K562 (cell line): ENCODE results near the gene HNRNPD. TPM values are rescaled to one million over a fixed set of nuclear protein-coding genes. Genes with fewer than 3 reads are reported as not detected.
"Not testable (repeated sequence)": the region's sequence is repeated elsewhere in the genome, so short reads cannot be mapped to it uniquely, and the experiment has no call there.

ENCODE experiments used
- ATAC-seq: fragments of 200-7000 bp; cut with Tn5 transposase; 3 replicates; pipeline ENCODE4 v1.9.1; 2020; ENCODE audit warnings: moderate library complexity
- BruUV-seq: library from RNA; stranded (reverse); fragments of 400-500 nt; replicated peaks from 2 replicates; lab custom pipeline; 2021; lab: Mats Ljungman, UMichigan
- CTCF ChIA-PET: fragments of 300-600 bp; formaldehyde crosslinking; extraction: SDS; loops from one replicate; lab custom pipeline; 2021; ENCODE audit warnings: low intra/inter-chr PET ratio; lab: Yijun Ruan, JAX
- POLR2A ChIA-PET: fragments of 300-600, 350-650 bp; sonication (Branson Sonifier 250); formaldehyde crosslinking; extraction: SDS; loops from one replicate; lab custom pipeline; 2021; ENCODE audit warnings: antibody characterized with exemption, inconsistent platforms; lab: Yijun Ruan, JAX
- DNase-seq, 4 experiments: peaks; one replicate each; pipeline versions ENCODE4 v3.0.0 to v3.0.0-alpha.2; 2011 to 2018; ENCODE audit warnings: low spot score in 3 of 4, mixed read lengths in 3 of 4; ENCODE audit errors: extremely low read depth in 1 of 4
- FAIRE-seq: peaks from 2 replicates; lab custom pipeline; 2011; peaks lifted over from hg19 to GRCh38; lab: Jason Lieb, UNC
- H2AFZ ChIP-seq: 2 replicates; pipeline ENCODE4 v1.6.0; 2011; ENCODE audit warnings: low read depth, low read length, control low read depth, inconsistent platforms
- H3K27ac ChIP-seq: fragments of 200-600 bp; 3 replicates; pipeline ENCODE4 v1.8.0; 2011; ENCODE audit warnings: low read depth, mild to moderate bottlenecking, control low read depth, inconsistent platforms, low read length, moderate library complexity, mixed read lengths; ENCODE audit errors: extremely low read depth
- H3K27me3 ChIP-seq, 2 experiments: fragments of 300-600 bp in 1 of 2; 2 replicates in 1 of 2; 3 replicates in 1 of 2; pipeline versions ENCODE4 v1.6.0 to v1.8.0; 2011; ENCODE audit warnings: inconsistent platforms in 2 of 2, low read length in 2 of 2, mild to moderate bottlenecking in 1 of 2, mixed read lengths in 1 of 2, moderate library complexity in 1 of 2; ENCODE audit not compliant: control insufficient read depth in 2 of 2, insufficient read depth in 2 of 2
- H3K36me3 ChIP-seq: fragments of 300-600 bp; 3 replicates; pipeline ENCODE4 v1.8.0; 2011; ENCODE audit warnings: mild to moderate bottlenecking, low read length, inconsistent platforms; ENCODE audit not compliant: control insufficient read depth, insufficient read depth
- H3K4me1 ChIP-seq, 2 experiments: fragments of 200-600 bp in 1 of 2; replicated peaks in 1 of 2; 2 replicates in 1 of 2; 3 replicates in 1 of 2; pipeline versions ENCODE4 v1.5.1 to v1.8.0; 2011; ENCODE audit warnings: inconsistent platforms in 2 of 2, low read length in 2 of 2, mild to moderate bottlenecking in 1 of 2, mixed read lengths in 1 of 2, moderate library complexity in 1 of 2; ENCODE audit not compliant: control insufficient read depth in 2 of 2, insufficient read depth in 2 of 2
- H3K4me2 ChIP-seq: 2 replicates; pipeline ENCODE4 v1.6.1; 2011; ENCODE audit warnings: low read length, control low read depth, inconsistent platforms, mixed read lengths; ENCODE audit not compliant: insufficient read depth
- H3K4me3 ChIP-seq: fragments of 200-600 bp; sonication (generic), shearing (Covaris generic); 2 replicates; pipeline ENCODE4 v1.5.1; 2016; ENCODE audit warnings: control low read depth, inconsistent platforms
- H3K79me2 ChIP-seq: fragments of 200-600 bp; 3 replicates; pipeline ENCODE4 v1.8.0; 2011; ENCODE audit warnings: low read length, inconsistent platforms; ENCODE audit not compliant: control insufficient read depth, insufficient read depth
- H3K9ac ChIP-seq, 2 experiments: 2 replicates each; pipeline versions ENCODE4 v1.6.0 to v1.6.1; 2011; ENCODE audit warnings: low read depth in 2 of 2, low read length in 2 of 2, control low read depth in 1 of 2, inconsistent platforms in 1 of 2, mild to moderate bottlenecking in 1 of 2, mixed read lengths in 1 of 2; ENCODE audit not compliant: insufficient read depth in 1 of 2
- H3K9me1 ChIP-seq: one replicate; pipeline ENCODE4 v1.6.0; 2011; ENCODE audit warnings: inconsistent platforms, mild to moderate bottlenecking, low read length, moderate library complexity; ENCODE audit not compliant: control insufficient read depth, insufficient read depth
- H3K9me3 ChIP-seq: replicated peaks from 2 replicates; pipeline ENCODE4 v1.5.1; 2011; ENCODE audit warnings: low read depth, low read length, inconsistent platforms; ENCODE audit not compliant: control insufficient read depth, insufficient read depth
- H4K20me1 ChIP-seq: replicated peaks from 2 replicates; pipeline ENCODE4 v1.6.1; 2011; ENCODE audit warnings: low read length, inconsistent platforms, mixed read lengths; ENCODE audit not compliant: control insufficient read depth, insufficient read depth
- C11orf30 ChIP-seq: fragments of 450-650 bp; IDR thresholded peaks from 2 replicates; pipeline ENCODE4 v1.6.1; 2016; ENCODE audit warnings: low read depth, mild to moderate bottlenecking
- ETS1 ChIP-seq: conservative IDR thresholded peaks from 2 replicates; pipeline ENCODE4 v1.6.1; 2011; ENCODE audit warnings: low read depth, mild to moderate bottlenecking, low read length; ENCODE audit not compliant: control insufficient read depth
- FOXJ3 ChIP-seq: sonication (generic); formaldehyde crosslinking; IDR thresholded peaks from 2 replicates; pipeline ENCODE4 v1.4.0; 2020; ENCODE audit warnings: mild to moderate bottlenecking, missing genetic modification reagents
- RBFOX2 ChIP-seq: fragments of 200-400 bp; formaldehyde crosslinking; IDR thresholded peaks from 2 replicates; pipeline ENCODE4 v1.6.1; 2017; ENCODE audit warnings: low read depth, mild to moderate bottlenecking, low read length, moderate library complexity
- SMARCB1 ChIP-seq: IDR thresholded peaks from 2 replicates; pipeline ENCODE4 v1.6.1; 2011; ENCODE audit warnings: improper control_type of control experiment, low read depth; ENCODE audit not compliant: insufficient read length
- SRF ChIP-seq, 2 experiments: fragments of 250-450, 450-650 bp in 1 of 2; sonication (Bioruptor Pico) in 1 of 2; sonication (generic) in 1 of 2; formaldehyde crosslinking; IDR thresholded peaks; 2 replicates each; pipeline versions ENCODE4 v1.5.0 to v1.5.1; 2020 to 2022; ENCODE audit warnings: mild to moderate bottlenecking in 1 of 2, missing genetic modification reagents in 1 of 2
- YBX1 ChIP-seq: fragments of 450-650 bp; IDR thresholded peaks from 2 replicates; pipeline ENCODE4 v1.7.1; 2016; ENCODE audit warnings: mild to moderate bottlenecking
- whole genome bisulfite sequencing: fragments of 100-300 bp; shearing (Covaris generic); methylation state at CpG from one replicate; pipeline ENCODE4 v1.1.6; 2016; ENCODE audit warnings: low coverage, mixed read lengths; ENCODE audit not compliant: insufficient coverage; ENCODE audit errors: missing lambda C conversion rate; 5-methylcytosine and 5-hydroxymethylcytosine counted together
- in situ Hi-C: fragments of 300-500 bp; cut with MboI; formaldehyde crosslinking; loops from 4 replicates; pipeline ENCODE4 v1.15.0; 2018; ENCODE audit warnings: inconsistent platforms, mixed read lengths
- intact Hi-C: fragments of 100-400 bp; cut with micrococcal nuclease; formaldehyde crosslinking; loops from 2 replicates; pipeline ENCODE4 v1.14.2; 2022
- polyA plus RNA-seq, 8 experiments: library from polyadenylated mRNA; depleted of rRNA in 4 of 8; stranded (reverse) in 5 of 8; unstranded in 3 of 8; fragments of >200 nt; fragmentation: Nextera tagmentation in 2 of 8; fragmentation: Illumina TruSeq in 1 of 8; extraction: Ambion mirVana in 2 of 8; extraction: Trizol in 1 of 8; gene quantifications; 2 replicates each; pipeline versions ENCODE4 v1.2.1 to v1.2.3, GENCODE V29; 2011 to 2014; ENCODE audit warnings: inconsistent platforms in 1 of 8, missing spikeins in 1 of 8
- total RNA-seq, 7 experiments: library from RNA; depleted of rRNA in 6 of 7; stranded (reverse); fragments of >200 nt in 6 of 7; fragmentation: Illumina TruSeq in 2 of 7; extraction: Trizol in 2 of 7; gene quantifications; 2 replicates each; pipeline versions ENCODE4 v1.2.1 to v1.2.3, GENCODE V29; 2011 to 2021; ENCODE audit warnings: low replicate concordance in 1 of 7
- TF ChIP-seq, protein P1 (sequence below): fragments of 450-650 bp; IDR thresholded peaks from 2 replicates; pipeline ENCODE4 v1.6.1; 2017; ENCODE audit warnings: antibody characterized with exemption, mild to moderate bottlenecking

HNRNPD gene
- total and polyA plus RNA-seq, 9 of the 15 experiments (the other 6 are each of a cell fraction or from before 2014, with no cell fraction given) = 92.4 to 955 (median 160) TPM

DNA sequence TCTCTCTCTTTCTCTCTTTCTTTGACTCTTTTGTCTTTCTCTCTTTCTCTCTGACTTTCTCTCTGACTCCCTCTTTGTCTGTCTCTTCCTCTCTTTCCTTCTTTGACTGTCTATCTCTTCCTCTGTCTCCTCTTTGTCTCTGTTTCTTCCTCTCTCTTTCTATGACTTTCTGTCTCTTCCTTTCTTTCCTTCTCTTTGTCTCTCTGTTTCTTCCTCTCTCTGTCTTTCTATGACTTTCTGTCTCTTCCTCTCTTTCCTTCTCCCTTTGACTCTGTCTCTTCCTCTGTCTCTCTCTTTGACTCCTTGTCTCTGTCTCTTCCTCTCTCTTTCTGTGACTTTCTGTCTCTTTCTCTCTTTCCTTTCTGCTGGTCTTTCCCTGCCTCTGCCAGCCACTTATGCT is 38.7 kb downstream of the HNRNPD start:
- H3K9me3 ChIP-seq = no peaks in the 10 kb centered on the region; the same call in 1 of the 2 replicates
- no peak overlapping the region for H3K9ac ChIP-seq
- no peak for ATAC-seq
- CTCF ChIA-PET = no interaction called here
- H3K4me3 ChIP-seq = no peak overlapping the region
- no peaks in the 10 kb centered on the region for H3K4me1 ChIP-seq
- no peaks in the 10 kb centered on the region for H3K9me1 ChIP-seq
- no TSS peak for BruUV-seq
- H3K27me3 ChIP-seq = peaks cover 0 to 2% of the 10 kb centered on the region in 2 experiments; a peak in 2 of 5 replicates
- H2AFZ ChIP-seq = no peak overlapping the region
- H3K79me2 ChIP-seq = no peaks in the 10 kb centered on the region
- FAIRE-seq = no peak
- H3K36me3 ChIP-seq = no peaks in the 10 kb centered on the region
- POLR2A ChIA-PET = no interaction called here
- H3K4me2 ChIP-seq = no peak overlapping the region
- in situ Hi-C loops (no loop called here), intact Hi-C loops (no loop called here)
- no peak overlapping the region for H3K27ac ChIP-seq
- DNase-seq = no peak
- no peak for TF ChIP-seq FOXJ3 (CRISPR knock-in tag)
- TF ChIP-seq RBFOX2 = no peak
- no peak for TF ChIP-seq ETS1
- no peak for TF ChIP-seq SRF (CRISPR knock-in tag; IDR thresholded peaks at IDR 0.05)
- TF ChIP-seq, protein P1, sequence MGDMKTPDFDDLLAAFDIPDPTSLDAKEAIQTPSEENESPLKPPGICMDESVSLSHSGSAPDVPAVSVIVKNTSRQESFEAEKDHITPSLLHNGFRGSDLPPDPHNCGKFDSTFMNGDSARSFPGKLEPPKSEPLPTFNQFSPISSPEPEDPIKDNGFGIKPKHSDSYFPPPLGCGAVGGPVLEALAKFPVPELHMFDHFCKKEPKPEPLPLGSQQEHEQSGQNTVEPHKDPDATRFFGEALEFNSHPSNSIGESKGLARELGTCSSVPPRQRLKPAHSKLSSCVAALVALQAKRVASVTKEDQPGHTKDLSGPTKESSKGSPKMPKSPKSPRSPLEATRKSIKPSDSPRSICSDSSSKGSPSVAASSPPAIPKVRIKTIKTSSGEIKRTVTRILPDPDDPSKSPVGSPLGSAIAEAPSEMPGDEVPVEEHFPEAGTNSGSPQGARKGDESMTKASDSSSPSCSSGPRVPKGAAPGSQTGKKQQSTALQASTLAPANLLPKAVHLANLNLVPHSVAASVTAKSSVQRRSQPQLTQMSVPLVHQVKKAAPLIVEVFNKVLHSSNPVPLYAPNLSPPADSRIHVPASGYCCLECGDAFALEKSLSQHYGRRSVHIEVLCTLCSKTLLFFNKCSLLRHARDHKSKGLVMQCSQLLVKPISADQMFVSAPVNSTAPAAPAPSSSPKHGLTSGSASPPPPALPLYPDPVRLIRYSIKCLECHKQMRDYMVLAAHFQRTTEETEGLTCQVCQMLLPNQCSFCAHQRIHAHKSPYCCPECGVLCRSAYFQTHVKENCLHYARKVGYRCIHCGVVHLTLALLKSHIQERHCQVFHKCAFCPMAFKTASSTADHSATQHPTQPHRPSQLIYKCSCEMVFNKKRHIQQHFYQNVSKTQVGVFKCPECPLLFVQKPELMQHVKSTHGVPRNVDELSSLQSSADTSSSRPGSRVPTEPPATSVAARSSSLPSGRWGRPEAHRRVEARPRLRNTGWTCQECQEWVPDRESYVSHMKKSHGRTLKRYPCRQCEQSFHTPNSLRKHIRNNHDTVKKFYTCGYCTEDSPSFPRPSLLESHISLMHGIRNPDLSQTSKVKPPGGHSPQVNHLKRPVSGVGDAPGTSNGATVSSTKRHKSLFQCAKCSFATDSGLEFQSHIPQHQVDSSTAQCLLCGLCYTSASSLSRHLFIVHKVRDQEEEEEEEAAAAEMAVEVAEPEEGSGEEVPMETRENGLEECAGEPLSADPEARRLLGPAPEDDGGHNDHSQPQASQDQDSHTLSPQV = no peak
- no peak for TF ChIP-seq SMARCB1
- no peak for TF ChIP-seq C11orf30
- TF ChIP-seq YBX1 = no peak
- TF ChIP-seq, all 486 proteins: peak for 0
- no peaks in the 10 kb centered on the region for H4K20me1 ChIP-seq

DNA sequence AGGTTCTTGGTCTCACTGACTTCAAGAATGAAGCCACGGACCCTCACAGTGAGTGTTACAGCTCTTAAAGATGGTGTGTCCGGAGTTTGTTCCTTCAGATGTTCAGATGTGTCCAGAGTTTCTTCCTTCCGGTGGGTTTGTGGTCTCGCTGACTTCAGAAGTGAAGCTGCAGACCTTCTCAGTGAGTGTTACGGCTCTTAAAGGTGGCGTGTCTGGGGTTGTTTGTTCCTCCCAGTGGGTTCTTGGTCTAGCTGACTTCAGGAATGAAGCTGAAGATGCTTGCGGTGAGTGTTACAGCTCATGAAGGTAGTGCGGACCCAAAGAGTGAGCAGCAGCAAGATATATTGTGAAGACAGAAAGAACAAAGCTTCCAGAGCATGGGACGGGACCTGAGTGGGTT is 40.1 kb downstream of the HNRNPD start:
- H3K4me3 ChIP-seq, intact Hi-C loops, H3K36me3 ChIP-seq, in situ Hi-C loops, H2AFZ ChIP-seq, H3K27ac ChIP-seq, H3K9ac ChIP-seq, H3K79me2 ChIP-seq, CTCF ChIA-PET, H4K20me1 ChIP-seq, H3K9me3 ChIP-seq, H3K27me3 ChIP-seq, BruUV-seq, H3K4me1 ChIP-seq, FAIRE-seq, H3K4me2 ChIP-seq, DNase-seq, ATAC-seq, H3K9me1 ChIP-seq: not testable (repeated sequence)
- WGBS = 26% methylated on average over 9 of the region's 9 CpGs
- POLR2A ChIA-PET = interaction anchor here (1.1 to 1.6 kb wide), 2 partner anchors 34 to 50 kb away, joined by 3 read pairs; no protein-coding TSS in a partner anchor
